GM10266 (cell line): ENCODE measurements around the gene TOM1.

Experiments
- DNase-seq: peaks from one replicate; pipeline ENCODE4 v3.0.0; 2012; ENCODE audit errors: extremely low spot score
- CTCF ChIP-seq: IDR thresholded peaks from 2 replicates; pipeline ENCODE4 v1.5.1; 2012; ENCODE audit warnings: mild to moderate bottlenecking, low read depth; ENCODE audit not compliant: control insufficient read depth, insufficient read depth; ENCODE audit errors: missing control alignments

The TOM1 gene

GRCh38 chr22:35384527-35384926 lies 84.8 kb downstream of the TOM1 start:
- no peak for TF ChIP-seq CTCF
- DNase-seq = no peak

GRCh38 chr22:35384975-35385588 lies 85.4 kb downstream of the TOM1 start:
- DNase-seq = no peak
- no peak for TF ChIP-seq CTCF

GRCh38 chr22:35386670-35387288 lies 87.1 kb downstream of the TOM1 start:
- DNase-seq = no peak
- TF ChIP-seq CTCF = no peak

GRCh38 chr22:35390933-35391332 lies 91.2 kb downstream of the TOM1 start:
- no peak for TF ChIP-seq CTCF
- DNase-seq = no peak

GRCh38 chr22:35392357-35392756 lies 92.7 kb downstream of the TOM1 start:
- DNase-seq = no peak
- no peak for TF ChIP-seq CTCF

GRCh38 chr22:35393116-35394010 lies 93.7 kb downstream of the TOM1 start:
- no peak for TF ChIP-seq CTCF
- DNase-seq = no peak

- TF ChIP-seq CTCF = no peak
Observed at GRCh38 chr22:35394011-35394312, 94.3 kb downstream of the TOM1 start.

More at GRCh38 chr22:35394011-35394312, 94.3 kb downstream of the TOM1 start:
- DNase-seq = no peak
